CD4-positive, alpha-beta T cell treated with Interleukin-6 for 4 hours (primary cell): ENCODE data around the gene IER3.
A peak's percentile ranks its signal among the peaks of the same experiment; 100 is the strongest.
"Not testable (repeated sequence)": the region's sequence is repeated elsewhere in the genome, so short reads cannot be mapped to it uniquely, and the experiment has no call there.

Experiments
- DNase-seq: peaks from one replicate; pipeline ENCODE4 v3.0.0-alpha.2; 2020; ENCODE audit warnings: mixed read lengths

Gene IER3

GRCh38 chr6:30767944-30768301, 23.6 kb upstream of the IER3 start:
- no peak for DNase-seq

- DNase-seq: no peak
Measured at GRCh38 chr6:30767158-30767943, 23.0 kb upstream of the IER3 start.

- DNase-seq: no peak
Measured at GRCh38 chr6:30766461-30767157, 22.3 kb upstream of the IER3 start.

GRCh38 chr6:30765495-30765894, 21.1 kb upstream of the IER3 start:
- DNase-seq: not testable (repeated sequence)

GRCh38 chr6:30764490-30765043, 20.2 kb upstream of the IER3 start:
- not testable (repeated sequence) for DNase-seq

- peak; percentile 36 for DNase-seq
Measured at GRCh38 chr6:30763618-30764489, 19.5 kb upstream of the IER3 start.

GRCh38 chr6:30763155-30763617, 18.8 kb upstream of the IER3 start:
- DNase-seq: no peak

- no peak for DNase-seq
Measured at GRCh38 chr6:30761791-30762429, 17.6 kb upstream of the IER3 start.

GRCh38 chr6:30760549-30760948, 16.2 kb upstream of the IER3 start:
- no peak for DNase-seq

GRCh38 chr6:30759575-30760239, 15.4 kb upstream of the IER3 start:
- DNase-seq: no peak

- no peak for DNase-seq
Measured at GRCh38 chr6:30757261-30757904, 13.0 kb upstream of the IER3 start.

- not testable (repeated sequence) for DNase-seq
Measured at GRCh38 chr6:30756405-30757003, 12.2 kb upstream of the IER3 start.

GRCh38 chr6:30754631-30755030, 10.3 kb upstream of the IER3 start:
- no peak for DNase-seq

GRCh38 chr6:30752157-30752927, 8.0 kb upstream of the IER3 start:
- DNase-seq: no peak

GRCh38 chr6:30750379-30750668, 6.0 kb upstream of the IER3 start:
- DNase-seq: no peak

- DNase-seq: no peak
Measured at GRCh38 chr6:30749554-30750378, 5.4 kb upstream of the IER3 start.

GRCh38 chr6:30748851-30749540, 4.6 kb upstream of the IER3 start:
- no peak for DNase-seq

GRCh38 chr6:30747902-30748769, 3.8 kb upstream of the IER3 start:
- DNase-seq: no peak
